ENCODE data around the gene TACC2. TPM values are rescaled to one million over a fixed set of nuclear protein-coding genes. Genes with fewer than 3 reads are reported as not detected.

The TACC2 gene
- total RNA-seq, 1 experiment from 2014 or later, result 25.0 TPM

- no peak for DNase-seq (ENCODE audit: low spot score)
Observed at GRCh38 chr10:122219340-122219739, 230.4 kb downstream of the TACC2 start.

GRCh38 chr10:122220736-122221135 lies 231.8 kb downstream of the TACC2 start:
- no peak for DNase-seq (ENCODE audit: low spot score)

GRCh38 chr10:122221958-122222357 lies 233.0 kb downstream of the TACC2 start:
- DNase-seq (ENCODE audit: low spot score), result no peak

GRCh38 chr10:122222638-122223037 lies 233.7 kb downstream of the TACC2 start:
- no peak for DNase-seq (ENCODE audit: low spot score)

- DNase-seq (ENCODE audit: low spot score), result no peak
Observed at GRCh38 chr10:122224159-122224558, 235.2 kb downstream of the TACC2 start.

GRCh38 chr10:122225330-122225729 lies 236.4 kb downstream of the TACC2 start:
- DNase-seq (ENCODE audit: low spot score), result no peak

- DNase-seq (ENCODE audit: low spot score), result no peak
Observed at GRCh38 chr10:122227754-122228153, 238.8 kb downstream of the TACC2 start.

- no peak for DNase-seq (ENCODE audit: low spot score)
Observed at GRCh38 chr10:122229666-122230065, 240.7 kb downstream of the TACC2 start.

- DNase-seq (ENCODE audit: low spot score), result no peak
Observed at GRCh38 chr10:122230222-122230621, 241.3 kb downstream of the TACC2 start.

- DNase-seq (ENCODE audit: low spot score), result no peak
Observed at GRCh38 chr10:122232769-122233168, 243.8 kb downstream of the TACC2 start.

- DNase-seq (ENCODE audit: low spot score), result no peak
Observed at GRCh38 chr10:122233857-122234348, 244.9 kb downstream of the TACC2 start.

GRCh38 chr10:122234416-122234815 lies 245.5 kb downstream of the TACC2 start:
- DNase-seq (ENCODE audit: low spot score), result no peak

- DNase-seq (ENCODE audit: low spot score), result no peak
Observed at GRCh38 chr10:122236690-122237306, 247.8 kb downstream of the TACC2 start.

GRCh38 chr10:122237331-122237990 lies 248.5 kb downstream of the TACC2 start:
- no peak for DNase-seq (ENCODE audit: low spot score)

- DNase-seq (ENCODE audit: low spot score), result no peak
Observed at GRCh38 chr10:122239578-122240257, 250.8 kb downstream of the TACC2 start.

- DNase-seq (ENCODE audit: low spot score), result no peak
Observed at GRCh38 chr10:122240401-122240800, 251.4 kb downstream of the TACC2 start.

- DNase-seq (ENCODE audit: low spot score), result no peak
Observed at GRCh38 chr10:122241836-122242235, 252.9 kb downstream of the TACC2 start.

- no peak for DNase-seq (ENCODE audit: low spot score)
Observed at GRCh38 chr10:122243550-122243949, 254.6 kb downstream of the TACC2 start.

GRCh38 chr10:122244001-122244975 lies 255.3 kb downstream of the TACC2 start:
- no peak for DNase-seq (ENCODE audit: low spot score)

GRCh38 chr10:122245136-122245535 lies 256.2 kb downstream of the TACC2 start:
- DNase-seq (ENCODE audit: low spot score), result no peak

- DNase-seq (ENCODE audit: low spot score), result no peak
Observed at GRCh38 chr10:122245897-122246296, 256.9 kb downstream of the TACC2 start.

Data from HT-29 (cell line).